Ectodermal cell (in vitro differentiated cells): ENCODE data around the gene GRHPR.
"Not testable (repeated sequence)": the region's sequence is repeated elsewhere in the genome, so short reads cannot be mapped to it uniquely, and the experiment has no call there.

ENCODE experiments used
- H3K27ac ChIP-seq: 2 replicates; pipeline ENCODE4 v1.7.0; 2013; ENCODE audit warnings: mild to moderate bottlenecking, low read depth, low read length; ENCODE audit not compliant: insufficient read depth, poor library complexity, severe bottlenecking
- H3K27me3 ChIP-seq: 2 replicates; pipeline ENCODE4 v1.7.0; 2013; ENCODE audit warnings: mild to moderate bottlenecking, low read length; ENCODE audit not compliant: insufficient read depth, control insufficient read depth, poor library complexity, severe bottlenecking
- H3K36me3 ChIP-seq: one replicate; pipeline ENCODE4 v1.7.0; 2013; ENCODE audit warnings: low read length; ENCODE audit not compliant: control insufficient read depth, insufficient read depth
- H3K4me1 ChIP-seq: one replicate; pipeline ENCODE4 v1.7.0; 2013; ENCODE audit warnings: low read length; ENCODE audit not compliant: control insufficient read depth, insufficient read depth
- H3K4me3 ChIP-seq: 2 replicates; pipeline ENCODE4 v1.7.0; 2013; ENCODE audit warnings: low read depth, low read length, control low read depth; ENCODE audit not compliant: insufficient read depth
- H3K9me3 ChIP-seq: 2 replicates; pipeline ENCODE4 v1.7.0; 2013; ENCODE audit warnings: mild to moderate bottlenecking, low read length, moderate library complexity; ENCODE audit not compliant: control insufficient read depth
- WGBS, 2 experiments: methylation state at CpG; one replicate each; pipeline ENCODE4 v1.1.7; 2013; ENCODE audit warnings: missing lambda C conversion rate in 2 of 2; 5-methylcytosine and 5-hydroxymethylcytosine counted together

Gene GRHPR

GRCh38 chr9:37421914-37422288, 595 bp upstream of the GRHPR start:
- WGBS, 2 experiments = 71 to 76% methylated on average over 8 of the region's 8 CpGs
- Histone ChIP-seq H3K27ac (no peak overlapping the region), H3K4me1 (peaks cover 27% of the 10 kb centered on the region), H3K27me3 (no peaks in the 10 kb centered on the region), H3K36me3 (peaks cover 11% of the 10 kb centered on the region), H3K4me3 (peak overlapping the region; percentile 89), H3K9me3 (no peaks in the 10 kb centered on the region)

- Histone ChIP-seq H3K4me3 (peak overlapping the region; percentile 89), H3K36me3 (peaks cover 22% of the 10 kb centered on the region), H3K27me3 (no peaks in the 10 kb centered on the region), H3K9me3 (no peaks in the 10 kb centered on the region), H3K27ac (no peak overlapping the region), H3K4me1 (peaks cover 26% of the 10 kb centered on the region)
- WGBS, 2 experiments = 91% methylated on average over 2 of the region's 2 CpGs
These were observed 1.0 kb downstream of the GRHPR start for GRCh38 chr9:37423508-37423907.

GRCh38 chr9:37424204-37424685, 1.7 kb downstream of the GRHPR start:
- 81 to 84% methylated on average over 8 of the region's 8 CpGs for WGBS, 2 experiments
- H3K36me3 ChIP-seq = peaks cover 22% of the 10 kb centered on the region
- H3K27me3 ChIP-seq = no peaks in the 10 kb centered on the region
- H3K4me3 ChIP-seq = no peak overlapping the region
- H3K4me1 ChIP-seq = peaks cover 26% of the 10 kb centered on the region
- H3K9me3 ChIP-seq = no peaks in the 10 kb centered on the region
- no peak overlapping the region for H3K27ac ChIP-seq

GRCh38 chr9:37424686-37425297, 2.3 kb downstream of the GRHPR start:
- 83 to 85% methylated on average over 18 of the region's 18 CpGs for WGBS, 2 experiments
- Histone ChIP-seq H3K27me3 (no peaks in the 10 kb centered on the region), H3K9me3 (no peaks in the 10 kb centered on the region), H3K27ac (no peak overlapping the region), H3K4me3 (no peak overlapping the region), H3K36me3 (peaks cover 22% of the 10 kb centered on the region), H3K4me1 (peaks cover 31% of the 10 kb centered on the region)

GRCh38 chr9:37425298-37425752, 2.8 kb downstream of the GRHPR start:
- no peaks in the 10 kb centered on the region for H3K27me3 ChIP-seq
- H3K9me3 ChIP-seq = no peaks in the 10 kb centered on the region
- no peak overlapping the region for H3K27ac ChIP-seq
- peaks cover 36% of the 10 kb centered on the region for H3K4me1 ChIP-seq
- 81 to 82% methylated on average over 11 of the region's 11 CpGs for WGBS, 2 experiments
- peaks cover 25% of the 10 kb centered on the region for H3K36me3 ChIP-seq
- H3K4me3 ChIP-seq = no peak overlapping the region

GRCh38 chr9:37426431-37426830, 3.9 kb downstream of the GRHPR start:
- not testable (repeated sequence) for H3K27ac ChIP-seq, H3K27me3 ChIP-seq, H3K9me3 ChIP-seq, H3K4me3 ChIP-seq
- 94 to 96% methylated on average over 15 of the region's 15 CpGs for WGBS, 2 experiments
- Histone ChIP-seq H3K36me3 (peaks cover 26% of the 10 kb centered on the region), H3K4me1 (peaks cover 36% of the 10 kb centered on the region)

GRCh38 chr9:37426846-37427245, 4.3 kb downstream of the GRHPR start:
- Histone ChIP-seq H3K4me3 (no peak overlapping the region), H3K27ac (no peak overlapping the region), H3K9me3 (no peaks in the 10 kb centered on the region), H3K27me3 (no peaks in the 10 kb centered on the region), H3K4me1 (peaks cover 34% of the 10 kb centered on the region), H3K36me3 (peaks cover 26% of the 10 kb centered on the region)
- WGBS, 2 experiments = 96 to 97% methylated on average over 6 of the region's 6 CpGs

GRCh38 chr9:37428345-37428744, 5.8 kb downstream of the GRHPR start:
- Histone ChIP-seq H3K9me3 (no peaks in the 10 kb centered on the region), H3K4me3 (no peak overlapping the region), H3K27ac (no peak overlapping the region), H3K4me1 (peaks cover 36% of the 10 kb centered on the region), H3K36me3 (peaks cover 26% of the 10 kb centered on the region), H3K27me3 (no peaks in the 10 kb centered on the region)
- WGBS, 2 experiments = 94 to 97% methylated on average over 14 of the region's 14 CpGs

- peaks cover 35% of the 10 kb centered on the region for H3K4me1 ChIP-seq
- no peaks in the 10 kb centered on the region for H3K9me3 ChIP-seq
- WGBS, 2 experiments = 87% methylated on average over 17 of the region's 17 CpGs
- H3K27ac ChIP-seq = peak overlapping the region; percentile 17
- no peaks in the 10 kb centered on the region for H3K27me3 ChIP-seq
- H3K4me3 ChIP-seq = no peak overlapping the region
- H3K36me3 ChIP-seq = peaks cover 26% of the 10 kb centered on the region
These were observed 7.2 kb downstream of the GRHPR start for GRCh38 chr9:37429441-37430285.

- H3K27ac ChIP-seq = peak overlapping the region; percentile 27
These were observed 8.5 kb downstream of the GRHPR start for GRCh38 chr9:37430841-37431597.

More at GRCh38 chr9:37430841-37431597, 8.5 kb downstream of the GRHPR start:
- Histone ChIP-seq H3K4me3 (no peak overlapping the region), H3K27me3 (no peaks in the 10 kb centered on the region), H3K9me3 (no peaks in the 10 kb centered on the region), H3K36me3 (peaks cover 33% of the 10 kb centered on the region), H3K4me1 (peaks cover 26% of the 10 kb centered on the region)
- WGBS, 2 experiments = 71 to 75% methylated on average over 14 of the region's 14 CpGs
